Hepatocyte (in vitro differentiated cells): ENCODE measurements around the gene ZNF382. TPM values are rescaled to one million over a fixed set of nuclear protein-coding genes. Genes with fewer than 3 reads are reported as not detected.

Experiments used
- DNase-seq: peaks from one replicate; pipeline ENCODE4 v3.0.0-alpha.2; 2016; ENCODE audit warnings: low spot score
- H2AFZ ChIP-seq: fragments of 200-600 bp; sonication (generic); 2 replicates; pipeline ENCODE4 v1.6.0; 2016; ENCODE audit warnings: antibody characterized with exemption, mild to moderate bottlenecking
- H3K27ac ChIP-seq: fragments of 200-600 bp; sonication (generic); 2 replicates; pipeline ENCODE4 v1.5.1; 2016; ENCODE audit warnings: mild to moderate bottlenecking
- H3K27me3 ChIP-seq: fragments of 200-600 bp; sonication (generic); 2 replicates; pipeline ENCODE4 v1.6.1; 2016
- H3K36me3 ChIP-seq: fragments of 200-600 bp; sonication (generic); replicated peaks from 2 replicates; pipeline ENCODE4 v1.5.1; 2016; ENCODE audit warnings: low read depth; ENCODE audit not compliant: insufficient read depth
- H3K4me1 ChIP-seq: fragments of 200-600 bp; sonication (generic); 2 replicates; pipeline ENCODE4 v1.5.1; 2016; ENCODE audit warnings: mild to moderate bottlenecking, moderate library complexity; ENCODE audit not compliant: insufficient read depth
- H3K4me2 ChIP-seq: fragments of 200-600 bp; sonication (generic); 2 replicates; pipeline ENCODE4 v1.6.0; 2016
- H3K4me3 ChIP-seq: fragments of 200-600 bp; sonication (generic); 2 replicates; pipeline ENCODE4 v1.5.1; 2016; ENCODE audit warnings: mild to moderate bottlenecking
- H3K79me2 ChIP-seq: fragments of 200-600 bp; sonication (generic); 2 replicates; pipeline ENCODE4 v1.6.0; 2017; ENCODE audit warnings: mild to moderate bottlenecking
- H3K9me2 ChIP-seq: fragments of 200-600 bp; sonication (generic); replicated peaks from 2 replicates; pipeline ENCODE4 v1.6.0; 2017; ENCODE audit warnings: mild to moderate bottlenecking; ENCODE audit not compliant: insufficient read depth
- H3K9me3 ChIP-seq: fragments of 200-600 bp; sonication (generic); 2 replicates; pipeline ENCODE4 v1.5.1; 2016; ENCODE audit warnings: low read depth, mild to moderate bottlenecking
- H4K20me1 ChIP-seq: fragments of 200-600 bp; sonication (generic); 2 replicates; pipeline ENCODE4 v1.6.0; 2016; ENCODE audit warnings: mild to moderate bottlenecking; ENCODE audit not compliant: insufficient read depth, poor library complexity, severe bottlenecking
- CTCF ChIP-seq: fragments of 200-600 bp; sonication (generic); IDR thresholded peaks from 2 replicates; pipeline ENCODE4 v1.5.1; 2016; ENCODE audit warnings: antibody characterized with exemption, mild to moderate bottlenecking; ENCODE audit not compliant: poor library complexity
- EZH2 ChIP-seq: fragments of 200-600 bp; sonication (generic); IDR thresholded peaks from 2 replicates; pipeline ENCODE4 v1.6.1; 2016; ENCODE audit warnings: antibody characterized with exemption, mild to moderate bottlenecking, borderline replicate concordance
- EZH2phosphoT487 ChIP-seq: fragments of 200-600 bp; sonication (generic); IDR thresholded peaks from one replicate; pipeline ENCODE4 v1.6.1; 2018; ENCODE audit warnings: antibody characterized with exemption, mild to moderate bottlenecking, low read depth, moderate library complexity; ENCODE audit not compliant: unreplicated experiment, severe bottlenecking
- WGBS: methylation state at CpG from one replicate; pipeline ENCODE4 v1.1.6; 2016; ENCODE audit warnings: low lambda C conversion rate; ENCODE audit errors: missing lambda C conversion rate; 5-methylcytosine and 5-hydroxymethylcytosine counted together
- polyA plus RNA-seq: library from polyadenylated mRNA; unstranded; fragments of >200 nt; fragmentation: Nextera tagmentation; extraction: Ambion mirVana; gene quantifications from 2 replicates; pipeline ENCODE4 v1.2.1, GENCODE V29; 2016
- total RNA-seq: library from RNA; depleted of rRNA; stranded (reverse); fragments of >200 nt; gene quantifications from 2 replicates; pipeline ENCODE4 v1.2.3, GENCODE V29; 2014

The ZNF382 gene
- total and polyA plus RNA-seq, 2 experiments from 2014 or later, result 2.4 to 6.2 TPM

DNA sequence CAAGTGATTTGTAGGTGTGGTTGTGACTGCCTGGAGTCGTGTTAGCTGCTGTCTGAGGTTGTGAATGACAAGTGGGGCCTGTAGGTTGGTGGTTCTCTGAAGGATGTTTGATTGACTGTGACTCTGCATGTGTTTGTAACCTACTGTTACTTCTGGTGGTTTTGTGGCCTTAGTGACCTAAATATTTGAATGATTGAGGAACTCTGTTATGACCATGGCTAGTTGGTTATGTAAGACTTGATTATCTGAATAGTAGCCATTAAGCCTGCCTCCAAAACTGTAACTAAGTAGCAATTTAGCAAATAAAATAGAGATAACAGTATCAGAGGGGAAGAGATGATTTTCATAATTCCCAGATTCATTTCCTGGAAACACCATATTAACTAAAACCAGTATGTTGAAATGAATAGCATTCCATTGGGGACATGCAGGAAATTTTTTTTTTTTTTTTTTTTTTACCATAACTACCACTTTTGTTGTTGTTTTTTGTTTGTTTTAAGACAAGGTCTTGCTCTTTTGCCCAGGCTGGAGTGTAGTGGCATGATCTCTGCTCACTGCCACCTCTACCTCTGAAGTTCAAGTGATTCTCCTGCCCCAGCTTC, 865 bp downstream of the ZNF382 start:
- Histone ChIP-seq H3K4me2 (peak overlapping the region; percentile 96), H3K9me3 (no peaks in the 10 kb centered on the region), H3K4me3 (peak overlapping the region; percentile 97), H3K79me2 (peaks cover 15% of the 10 kb centered on the region), H3K36me3 (no peaks in the 10 kb centered on the region), H4K20me1 (no peaks in the 10 kb centered on the region), H2AFZ (peak overlapping the region; percentile 99), H3K4me1 (peaks cover 5% of the 10 kb centered on the region), H3K9me2 (no peaks in the 10 kb centered on the region), H3K27ac (peak overlapping the region; percentile 73), H3K27me3 (no peaks in the 10 kb centered on the region)
- no peak for DNase-seq
- WGBS, result 0% methylated on average over 1 of the region's 1 CpG
- TF ChIP-seq EZH2phosphoT487, result no peak
- no peak for TF ChIP-seq CTCF
- no peak for TF ChIP-seq EZH2

- no peak overlapping the region for H3K4me3 ChIP-seq
- H3K27me3 ChIP-seq, result no peaks in the 10 kb centered on the region
- peaks cover 4% of the 10 kb centered on the region for H3K36me3 ChIP-seq
- H3K9me2 ChIP-seq, result no peaks in the 10 kb centered on the region
- TF ChIP-seq EZH2, result no peak
- no peak for TF ChIP-seq EZH2phosphoT487
- no peak for TF ChIP-seq CTCF
- no peaks in the 10 kb centered on the region for H3K79me2 ChIP-seq
- no peaks in the 10 kb centered on the region for H3K4me1 ChIP-seq
- H2AFZ ChIP-seq, result no peak overlapping the region
- H3K27ac ChIP-seq, result no peak overlapping the region
- no peak overlapping the region for H3K4me2 ChIP-seq
- H3K9me3 ChIP-seq, result peaks cover 38% of the 10 kb centered on the region
- 93% methylated on average over 5 of the region's 5 CpGs for WGBS
- DNase-seq, result no peak
- no peaks in the 10 kb centered on the region for H4K20me1 ChIP-seq
Measured at GRCh38 chr19:36627057-36627456, 21.9 kb downstream of the ZNF382 start.

- H3K27me3 ChIP-seq, result no peaks in the 10 kb centered on the region
- H3K4me1 ChIP-seq, result no peaks in the 10 kb centered on the region
- H3K4me2 ChIP-seq, result no peak overlapping the region
- H3K9me2 ChIP-seq, result no peaks in the 10 kb centered on the region
- H2AFZ ChIP-seq, result no peak overlapping the region
- TF ChIP-seq EZH2 (no peak), CTCF (no peak), EZH2phosphoT487 (no peak)
- H3K4me3 ChIP-seq, result no peak overlapping the region
- H4K20me1 ChIP-seq, result no peaks in the 10 kb centered on the region
- H3K36me3 ChIP-seq, result peaks cover 11% of the 10 kb centered on the region
- H3K9me3 ChIP-seq, result peaks cover 54% of the 10 kb centered on the region
- no peaks in the 10 kb centered on the region for H3K79me2 ChIP-seq
- WGBS, result 98% methylated on average over 2 of the region's 2 CpGs
- H3K27ac ChIP-seq, result no peak overlapping the region
- DNase-seq, result no peak
Measured at GRCh38 chr19:36635342-36635741, 30.2 kb downstream of the ZNF382 start.
